ENCODE measurements around the gene TNFAIP8.
A peak's percentile ranks its signal among the peaks of the same experiment; 100 is the strongest.

The TNFAIP8 gene

GRCh38 chr5:119339965-119340364, 15.9 kb upstream of the TNFAIP8 start:
- peak overlapping the region; percentile 45 for H3K4me3 ChIP-seq (ENCODE audit: low read depth, low read length)
- TF ChIP-seq, protein P1, sequence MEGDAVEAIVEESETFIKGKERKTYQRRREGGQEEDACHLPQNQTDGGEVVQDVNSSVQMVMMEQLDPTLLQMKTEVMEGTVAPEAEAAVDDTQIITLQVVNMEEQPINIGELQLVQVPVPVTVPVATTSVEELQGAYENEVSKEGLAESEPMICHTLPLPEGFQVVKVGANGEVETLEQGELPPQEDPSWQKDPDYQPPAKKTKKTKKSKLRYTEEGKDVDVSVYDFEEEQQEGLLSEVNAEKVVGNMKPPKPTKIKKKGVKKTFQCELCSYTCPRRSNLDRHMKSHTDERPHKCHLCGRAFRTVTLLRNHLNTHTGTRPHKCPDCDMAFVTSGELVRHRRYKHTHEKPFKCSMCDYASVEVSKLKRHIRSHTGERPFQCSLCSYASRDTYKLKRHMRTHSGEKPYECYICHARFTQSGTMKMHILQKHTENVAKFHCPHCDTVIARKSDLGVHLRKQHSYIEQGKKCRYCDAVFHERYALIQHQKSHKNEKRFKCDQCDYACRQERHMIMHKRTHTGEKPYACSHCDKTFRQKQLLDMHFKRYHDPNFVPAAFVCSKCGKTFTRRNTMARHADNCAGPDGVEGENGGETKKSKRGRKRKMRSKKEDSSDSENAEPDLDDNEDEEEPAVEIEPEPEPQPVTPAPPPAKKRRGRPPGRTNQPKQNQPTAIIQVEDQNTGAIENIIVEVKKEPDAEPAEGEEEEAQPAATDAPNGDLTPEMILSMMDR (IDR thresholded peaks at IDR 0.05; ENCODE audit: borderline replicate concordance, insufficient read depth, low read depth, low read length) = no peak

GRCh38 chr5:119340597-119341218, 15.1 kb upstream of the TNFAIP8 start:
- TF ChIP-seq, protein P1 (IDR thresholded peaks at IDR 0.05; ENCODE audit: borderline replicate concordance, insufficient read depth, low read depth, low read length) = no peak
- peak overlapping the region; percentile 45 for H3K4me3 ChIP-seq (ENCODE audit: low read depth, low read length)

- peak overlapping the region; percentile 24 for H3K4me3 ChIP-seq (ENCODE audit: low read depth, low read length)
- TF ChIP-seq, protein P1 (IDR thresholded peaks at IDR 0.05; ENCODE audit: borderline replicate concordance, insufficient read depth, low read depth, low read length) = no peak
These were observed 14.1 kb upstream of the TNFAIP8 start for GRCh38 chr5:119341452-119342349.

- H3K4me3 ChIP-seq (ENCODE audit: low read depth, low read length) = no peak overlapping the region
- TF ChIP-seq, protein P1 (IDR thresholded peaks at IDR 0.05; ENCODE audit: borderline replicate concordance, insufficient read depth, low read depth, low read length) = no peak
These were observed 13.4 kb upstream of the TNFAIP8 start for GRCh38 chr5:119342406-119342805.

DNA sequence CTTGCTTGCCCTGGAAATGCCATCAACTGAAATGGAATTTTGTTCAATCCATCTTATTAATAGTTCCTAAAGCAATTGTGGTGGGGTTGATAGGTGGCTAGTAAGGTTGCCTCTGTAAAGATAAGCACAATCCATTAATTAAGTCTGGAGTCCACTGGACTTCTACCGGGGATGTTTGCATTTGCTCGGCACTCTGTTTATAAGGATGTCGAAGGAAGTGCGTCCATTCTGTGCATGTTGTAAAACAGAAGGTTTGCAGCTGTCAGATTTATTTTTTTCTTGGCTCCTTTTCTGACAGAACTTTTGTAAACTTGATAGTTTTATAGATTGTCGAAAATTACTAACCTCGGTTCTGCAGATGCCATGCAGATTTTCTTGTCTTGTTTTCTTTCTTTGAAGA, 12.8 kb upstream of the TNFAIP8 start:
- TF ChIP-seq, protein P1 (IDR thresholded peaks at IDR 0.05; ENCODE audit: borderline replicate concordance, insufficient read depth, low read depth, low read length) = no peak
- H3K4me3 ChIP-seq (ENCODE audit: low read depth, low read length) = no peak overlapping the region

DNA sequence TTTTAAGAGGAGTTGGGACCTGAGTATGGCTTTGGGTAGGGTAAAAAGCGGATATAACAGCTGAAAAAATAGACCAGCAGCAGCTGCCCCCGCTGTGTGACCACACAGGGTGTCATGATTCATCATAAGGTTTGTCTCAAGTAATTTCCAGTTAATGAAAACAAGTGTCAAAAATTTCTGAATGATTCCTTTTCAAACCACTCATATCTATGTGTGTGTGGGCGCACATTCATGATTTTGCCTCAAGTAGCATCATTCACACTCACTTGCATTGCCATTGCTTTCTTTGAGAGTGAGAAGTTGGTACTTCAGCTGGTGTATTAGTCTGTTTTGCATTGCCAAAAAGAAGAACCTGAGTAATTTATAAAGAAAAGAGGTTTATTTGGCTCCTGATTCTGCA, 12.1 kb upstream of the TNFAIP8 start:
- TF ChIP-seq, protein P1 (IDR thresholded peaks at IDR 0.05; ENCODE audit: borderline replicate concordance, insufficient read depth, low read depth, low read length) = no peak
- H3K4me3 ChIP-seq (ENCODE audit: low read depth, low read length) = no peak overlapping the region

Measured in GM12875 (cell line).